HCT116 (cell line): Measurements from ENCODE around the gene CHRND. TPM values are rescaled to one million over a fixed set of nuclear protein-coding genes. Genes with fewer than 3 reads are reported as not detected.

Experiments used
- ATAC-seq: fragments of 200-7000 bp; cut with Tn5 transposase; 2 replicates; pipeline ENCODE4 v1.9.1; 2020; ENCODE audit warnings: mild to moderate bottlenecking, moderate library complexity
- BruUV-seq: library from RNA; stranded (reverse); fragments of 400-500 nt; replicated peaks from 2 replicates; lab custom pipeline; 2021; lab: Mats Ljungman, UMichigan
- CTCF ChIA-PET: fragments of 300-600 bp; sonication (Branson Sonifier 250); formaldehyde crosslinking; loops from one replicate; lab custom pipeline; 2021; ENCODE audit warnings: antibody characterized with exemption; lab: Charles Lee
- POLR2A ChIA-PET: fragments of 300-600, 350-600 bp; sonication (Branson Sonifier 250); formaldehyde crosslinking; loops from one replicate; lab custom pipeline; 2021; ENCODE audit warnings: antibody characterized with exemption; lab: Charles Lee
- RAD21 ChIA-PET, 2 experiments: fragments of 300-600 bp; sonication (Branson Sonifier 250); formaldehyde crosslinking; loops; one replicate each; lab custom pipeline; 2023; ENCODE audit warnings: low total read pairs in 2 of 2; ENCODE audit not compliant: uncharacterized antibody in 2 of 2, unreplicated experiment in 2 of 2, low non-redundant PET in 1 of 2; lab: Charles Lee
- DNase-seq: peaks from one replicate; pipeline ENCODE4 v3.0.0-alpha.2; 2010; ENCODE audit warnings: low read depth, low spot score
- H2AFZ ChIP-seq: fragments of 200-600 bp; shearing (Covaris generic), sonication (generic); 2 replicates; pipeline ENCODE4 v1.6.1; 2017; ENCODE audit warnings: low read depth, mixed run types, mixed read lengths, antibody characterized with exemption, low read length; ENCODE audit not compliant: poor library complexity, severe bottlenecking
- H3K27ac ChIP-seq: 2 replicates; pipeline ENCODE4 v1.5.1; 2012; ENCODE audit warnings: low read depth, low read length
- H3K27me3 ChIP-seq: fragments of 200-600 bp; sonication (generic); 2 replicates; pipeline ENCODE4 v1.6.1; 2016; ENCODE audit warnings: mixed run types, low read length, mixed read lengths; ENCODE audit not compliant: insufficient read depth
- H3K36me3 ChIP-seq, 2 experiments: fragments of 200-500 bp in 1 of 2; fragments of 200-600 bp in 1 of 2; sonication (Bioruptor generic) in 1 of 2; sonication (generic) in 1 of 2; 2 replicates each; pipeline versions ENCODE4 v1.5.1 to v1.6.1; 2014 to 2016; ENCODE audit warnings: low read length in 2 of 2, inconsistent platforms in 1 of 2, mixed read lengths in 1 of 2, mixed run types in 1 of 2; ENCODE audit not compliant: insufficient read depth in 2 of 2, control insufficient read depth in 1 of 2
- H3K4me1 ChIP-seq, 2 experiments: fragments of 200-600 bp in 1 of 2; sonication (generic) in 1 of 2; 2 replicates each; pipeline versions ENCODE4 v1.5.1 to v1.6.1; 2012 to 2017; ENCODE audit warnings: low read length in 2 of 2, inconsistent platforms in 1 of 2, mild to moderate bottlenecking in 1 of 2, mixed read lengths in 1 of 2, mixed run types in 1 of 2, moderate library complexity in 1 of 2; ENCODE audit not compliant: insufficient read depth in 2 of 2, control insufficient read depth in 1 of 2
- H3K4me2 ChIP-seq: fragments of 200-600 bp; sonication (generic); 2 replicates; pipeline ENCODE4 v1.6.1; 2017; ENCODE audit warnings: mixed run types, low read length, mixed read lengths
- H3K4me3 ChIP-seq, 2 experiments: fragments of 200-600 bp in 1 of 2; sonication (generic) in 1 of 2; replicated peaks in 1 of 2; 2 replicates each; pipeline ENCODE4 v1.5.1; 2011 to 2016; ENCODE audit warnings: low read length in 2 of 2, control low read depth in 1 of 2, low read depth in 1 of 2, mild to moderate bottlenecking in 1 of 2, mixed read lengths in 1 of 2, mixed run types in 1 of 2
- H3K79me2 ChIP-seq: fragments of 200-600 bp; sonication (generic); 2 replicates; pipeline ENCODE4 v1.6.1; 2017; ENCODE audit warnings: mild to moderate bottlenecking, mixed run types, low read length, moderate library complexity, mixed read lengths; ENCODE audit not compliant: insufficient read depth
- H3K9ac ChIP-seq: fragments of 200-600 bp; sonication (generic); 2 replicates; pipeline ENCODE4 v1.6.1; 2016; ENCODE audit warnings: low read length, mixed read lengths
- H3K9me2 ChIP-seq: fragments of 200-600 bp; sonication (generic), shearing (Covaris generic); 2 replicates; pipeline ENCODE4 v1.6.1; 2017; ENCODE audit warnings: mixed run types, mild to moderate bottlenecking, moderate library complexity; ENCODE audit not compliant: insufficient read depth
- H3K9me3 ChIP-seq, 2 experiments: fragments of 200-500 bp in 1 of 2; fragments of 200-600 bp in 1 of 2; sonication (Bioruptor generic) in 1 of 2; sonication (generic) in 1 of 2; 2 replicates each; pipeline ENCODE4 v1.6.1; 2014 to 2017; ENCODE audit warnings: low read length in 2 of 2, mixed read lengths in 2 of 2, inconsistent platforms in 1 of 2, low read depth in 1 of 2, mild to moderate bottlenecking in 1 of 2, mixed run types in 1 of 2, moderate library complexity in 1 of 2; ENCODE audit not compliant: control insufficient read depth in 1 of 2, insufficient read depth in 1 of 2
- H4K20me1 ChIP-seq: fragments of 200-600 bp; sonication (generic), shearing (Covaris generic); 2 replicates; pipeline ENCODE4 v1.6.1; 2017; ENCODE audit warnings: mixed run types, mild to moderate bottlenecking, moderate library complexity; ENCODE audit not compliant: insufficient read depth
- EGR1 ChIP-seq: IDR thresholded peaks from 2 replicates; pipeline ENCODE4 v1.6.1; 2012; ENCODE audit warnings: low read depth
- FOSL1 ChIP-seq: IDR thresholded peaks from 2 replicates; pipeline ENCODE4 v1.6.1; 2012; ENCODE audit warnings: low read depth
- SIN3A ChIP-seq: IDR thresholded peaks from 2 replicates; pipeline ENCODE4 v1.6.1; 2012; ENCODE audit warnings: low read depth
- SRF ChIP-seq: IDR thresholded peaks from 2 replicates; pipeline ENCODE4 v1.6.1; 2012; ENCODE audit warnings: low read depth
- TCF7L2 ChIP-seq: IDR thresholded peaks from 2 replicates; pipeline ENCODE4 v1.7.0; 2011; ENCODE audit warnings: borderline replicate concordance, inconsistent platforms; ENCODE audit not compliant: insufficient read depth, insufficient read length; ENCODE audit errors: extremely low read depth
- intact Hi-C: fragments of 100-400 bp; cut with micrococcal nuclease; formaldehyde crosslinking; loops from 2 replicates; pipeline ENCODE4 v1.10.0; 2022
- total RNA-seq: library from RNA; stranded (reverse); gene quantifications from one replicate; pipeline ENCODE4 v1.2.1, GENCODE V29; 2021; ENCODE audit not compliant: unreplicated experiment

CHRND gene
- total RNA-seq, 1 experiment from 2014 or later, result not detected

DNA sequence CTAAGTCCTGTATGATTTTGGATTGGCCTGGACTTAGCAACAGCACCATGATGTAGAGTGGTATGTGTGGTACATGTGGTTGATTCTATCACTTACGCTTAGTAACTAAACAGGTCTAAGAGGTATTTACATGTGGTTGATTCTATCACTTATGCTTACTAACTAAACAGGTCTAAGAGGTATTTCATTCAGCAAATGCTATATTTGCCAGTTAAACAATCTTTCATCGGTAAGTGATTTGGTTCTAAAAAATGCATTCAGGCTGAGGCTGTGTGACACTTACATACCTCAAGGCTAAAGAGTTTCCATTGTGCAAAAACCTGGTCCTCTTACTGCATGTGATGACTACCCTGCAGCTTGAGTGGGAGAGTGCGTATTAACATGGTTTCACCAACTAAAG lies 37.6 kb downstream of the CHRND start:
- ChIA-PET RAD21 (no interaction called here), CTCF (no interaction called here), POLR2A (interaction anchor here (1.2 kb wide), 1 partner anchor 13 kb away, joined by 4 read pairs; the partner anchor contains the start of genes EIF4E2 and TIGD1)
- Histone ChIP-seq H3K9ac (no peak overlapping the region), H3K4me2 (no peak overlapping the region), H3K27ac (no peak overlapping the region), H3K9me3 (no peaks in the 10 kb centered on the region), H3K4me1 (peaks cover 12 to 20% of the 10 kb centered on the region in 2 experiments), H4K20me1 (no peaks in the 10 kb centered on the region), H3K36me3 (peaks cover 25 to 39% of the 10 kb centered on the region in 2 experiments; a peak in 3 of 4 replicates), H2AFZ (no peak overlapping the region), H3K9me2 (no peaks in the 10 kb centered on the region), H3K4me3 (no peak overlapping the region), H3K79me2 (peaks cover 4% of the 10 kb centered on the region; the same call in 1 of the 2 replicates), H3K27me3 (no peaks in the 10 kb centered on the region)
- DNase-seq (no peak), ATAC-seq (no peak)
- no peak for TF ChIP-seq EGR1
- no peak for TF ChIP-seq TCF7L2
- TF ChIP-seq SRF, result no peak
- no TSS peak for BruUV-seq
- intact Hi-C loops, result no loop called here

DNA sequence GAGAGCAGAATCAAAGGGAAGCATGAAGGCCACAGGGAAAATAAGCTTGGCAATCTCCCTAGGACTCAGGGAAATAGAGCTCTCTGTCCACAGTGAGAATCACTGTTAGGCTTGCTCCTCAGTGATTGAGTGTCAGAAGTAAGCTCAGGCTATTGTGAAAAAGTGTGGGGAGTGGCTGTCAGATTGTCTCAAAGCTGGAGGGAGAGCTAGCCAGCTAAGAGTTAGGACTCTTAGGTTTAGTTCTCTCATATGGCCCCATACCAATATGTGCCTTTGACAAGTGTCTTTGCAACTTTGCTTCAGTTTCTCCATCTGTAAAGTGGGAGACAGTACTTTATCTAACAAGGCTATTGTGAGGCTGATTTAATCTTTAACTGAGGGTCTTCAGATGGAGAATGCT lies 41.8 kb downstream of the CHRND start:
- H3K27ac ChIP-seq, result peak overlapping the region; percentile 52; the same call in 1 of the 2 replicates
- ATAC-seq, result peak; percentile 46
- 0 out of 2 replicates have a peak, but pooled peaks have one; percentile 20 for TF ChIP-seq SIN3A
- no peak for TF ChIP-seq FOSL1

More for the DNA sequence above, 41.8 kb downstream of the CHRND start:
- H3K4me1 ChIP-seq, result peaks cover 15 to 23% of the 10 kb centered on the region in 2 experiments
- no TSS peak for BruUV-seq
- H4K20me1 ChIP-seq, result no peaks in the 10 kb centered on the region
- no peaks in the 10 kb centered on the region for H3K9me3 ChIP-seq
- RAD21 ChIA-PET, result no interaction called here
- H3K27me3 ChIP-seq, result no peaks in the 10 kb centered on the region
- POLR2A ChIA-PET, result interaction anchor here (2.0 kb wide), 1 partner anchor 17 kb away, joined by 6 read pairs; the partner anchor contains the start of genes EIF4E2 and TIGD1
- no peak for DNase-seq
- peak overlapping the region in 1 of 2 experiments; percentile 37; a peak in 2 of 4 replicates for H3K4me3 ChIP-seq
- H3K9ac ChIP-seq, result peak overlapping the region; percentile 38
- no peaks in the 10 kb centered on the region; the same call in 1 of the 2 replicates for H3K79me2 ChIP-seq
- CTCF ChIA-PET, result no interaction called here
- H3K9me2 ChIP-seq, result no peaks in the 10 kb centered on the region
- H3K4me2 ChIP-seq, result peak overlapping the region; percentile 65
- peaks cover 18 to 47% of the 10 kb centered on the region in 2 experiments; a peak in 3 of 4 replicates for H3K36me3 ChIP-seq
- H2AFZ ChIP-seq, result no peak overlapping the region
- intact Hi-C loops, result no loop called here
